Thyroid gland (tissue), 4 donors: ENCODE results near the gene BTBD8.

ENCODE experiments used
- POLR2A ChIP-seq, 2 donors: fragments of 450-650 bp; IDR thresholded peaks; one replicate each; pipeline ENCODE4 v1.6.1; 2017; ENCODE audit warnings: antibody characterized with exemption in 2 of 2, mild to moderate bottlenecking in 2 of 2, moderate library complexity in 1 of 2
- TF ChIP-seq, protein P1 (sequence below), 6 experiments: fragments of 200-600 bp in 3 of 6; fragments of 450-650 bp in 3 of 6; sonication (generic) in 3 of 6; IDR thresholded peaks; one replicate each; pipeline ENCODE4 v1.5.1; 2016 to 2019; ENCODE audit warnings: antibody characterized with exemption in 6 of 6, mild to moderate bottlenecking in 2 of 6, inconsistent platforms in 1 of 6, moderate library complexity in 1 of 6

GRCh38 chr1:92126088-92126487 is 45.9 kb downstream of the BTBD8 start:
- TF ChIP-seq, protein P1, sequence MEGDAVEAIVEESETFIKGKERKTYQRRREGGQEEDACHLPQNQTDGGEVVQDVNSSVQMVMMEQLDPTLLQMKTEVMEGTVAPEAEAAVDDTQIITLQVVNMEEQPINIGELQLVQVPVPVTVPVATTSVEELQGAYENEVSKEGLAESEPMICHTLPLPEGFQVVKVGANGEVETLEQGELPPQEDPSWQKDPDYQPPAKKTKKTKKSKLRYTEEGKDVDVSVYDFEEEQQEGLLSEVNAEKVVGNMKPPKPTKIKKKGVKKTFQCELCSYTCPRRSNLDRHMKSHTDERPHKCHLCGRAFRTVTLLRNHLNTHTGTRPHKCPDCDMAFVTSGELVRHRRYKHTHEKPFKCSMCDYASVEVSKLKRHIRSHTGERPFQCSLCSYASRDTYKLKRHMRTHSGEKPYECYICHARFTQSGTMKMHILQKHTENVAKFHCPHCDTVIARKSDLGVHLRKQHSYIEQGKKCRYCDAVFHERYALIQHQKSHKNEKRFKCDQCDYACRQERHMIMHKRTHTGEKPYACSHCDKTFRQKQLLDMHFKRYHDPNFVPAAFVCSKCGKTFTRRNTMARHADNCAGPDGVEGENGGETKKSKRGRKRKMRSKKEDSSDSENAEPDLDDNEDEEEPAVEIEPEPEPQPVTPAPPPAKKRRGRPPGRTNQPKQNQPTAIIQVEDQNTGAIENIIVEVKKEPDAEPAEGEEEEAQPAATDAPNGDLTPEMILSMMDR (IDR thresholded peaks at IDR 0.05) = no peak
- TF ChIP-seq POLR2A (IDR thresholded peaks at IDR 0.05) = no peak
